IMR-90 (cell line): ENCODE results near the gene TARBP2. TPM values are rescaled to one million over a fixed set of nuclear protein-coding genes. Genes with fewer than 3 reads are reported as not detected.

Source experiments
- ATAC-seq: fragments of 200-7000 bp; cut with Tn5 transposase; 2 replicates; pipeline ENCODE4 v1.9.1; 2020; ENCODE audit warnings: low read depth, mild to moderate bottlenecking, moderate library complexity
- BruUV-seq: library from RNA; stranded (reverse); fragments of 400-500 nt; replicated peaks from 2 replicates; lab custom pipeline; 2021; lab: Mats Ljungman, UMichigan
- CTCF ChIA-PET: fragments of 300-600 bp; formaldehyde crosslinking; extraction: SDS; loops from one replicate; lab custom pipeline; 2021; ENCODE audit warnings: antibody characterized with exemption; lab: Yijun Ruan, JAX
- POLR2A ChIA-PET: fragments of 300-600 bp; sonication (Branson Sonifier 250); formaldehyde crosslinking; loops from one replicate; lab custom pipeline; 2022; ENCODE audit warnings: antibody characterized with exemption; ENCODE audit not compliant: unreplicated experiment; lab: Charles Lee
- DNase-seq: peaks from one replicate; pipeline ENCODE4 v3.0.0; 2013
- H2AFZ ChIP-seq: replicated peaks from 2 replicates; pipeline ENCODE3; 2013; ENCODE audit warnings: low read length, mild to moderate bottlenecking; ENCODE audit not compliant: poor library complexity
- H2AK5ac ChIP-seq: 2 replicates; pipeline ENCODE4 v1.6.1; 2013; ENCODE audit warnings: low read depth, low read length, inconsistent platforms
- H2AK9ac ChIP-seq: replicated peaks from 2 replicates; pipeline ENCODE3; 2013; ENCODE audit warnings: mild to moderate bottlenecking, low read depth, low read length, moderate library complexity; ENCODE audit not compliant: poor library complexity
- H2BK120ac ChIP-seq: 2 replicates; pipeline ENCODE4 v1.6.1; 2013; ENCODE audit warnings: low read depth, low read length, inconsistent platforms
- H2BK15ac ChIP-seq: 3 replicates; pipeline ENCODE4 v1.6.1; 2013; ENCODE audit warnings: low read depth, low read length, inconsistent platforms
- H2BK20ac ChIP-seq: 2 replicates; pipeline ENCODE4 v1.6.1; 2013; ENCODE audit warnings: low read depth, mild to moderate bottlenecking, inconsistent platforms, low read length, moderate library complexity
- H2BK5ac ChIP-seq: 2 replicates; pipeline ENCODE4 v1.6.1; 2013; ENCODE audit warnings: mild to moderate bottlenecking, low read depth, low read length, inconsistent platforms; ENCODE audit not compliant: poor library complexity, severe bottlenecking
- H3K14ac ChIP-seq: replicated peaks from 2 replicates; pipeline ENCODE4 v1.6.1; 2013; ENCODE audit warnings: low read depth, low read length, inconsistent platforms
- H3K18ac ChIP-seq: 2 replicates; pipeline ENCODE4 v1.6.1; 2013; ENCODE audit warnings: low read depth, low read length, control low read depth
- H3K23ac ChIP-seq: 2 replicates; pipeline ENCODE4 v1.6.1; 2013; ENCODE audit warnings: low read depth, low read length, inconsistent platforms
- H3K27ac ChIP-seq: 2 replicates; pipeline ENCODE4 v1.5.1; 2013; ENCODE audit warnings: mild to moderate bottlenecking, control low read depth, low read length; ENCODE audit not compliant: insufficient read depth
- H3K27me3 ChIP-seq: 2 replicates; pipeline ENCODE4 v1.6.1; 2013; ENCODE audit warnings: low read length; ENCODE audit not compliant: control insufficient read depth, insufficient read depth
- H3K36me3 ChIP-seq: 2 replicates; pipeline ENCODE4 v1.6.1; 2013; ENCODE audit warnings: low read length, mixed read lengths; ENCODE audit not compliant: control insufficient read depth, insufficient read depth
- H3K4ac ChIP-seq: 2 replicates; pipeline ENCODE4 v1.6.1; 2013; ENCODE audit warnings: low read depth, low read length, inconsistent platforms
- H3K4me1 ChIP-seq: 2 replicates; pipeline ENCODE4 v1.6.1; 2013; ENCODE audit warnings: low read length, mixed read lengths; ENCODE audit not compliant: control insufficient read depth, insufficient read depth
- H3K4me2 ChIP-seq: 2 replicates; pipeline ENCODE4 v1.6.1; 2013; ENCODE audit warnings: low read depth, mild to moderate bottlenecking, control low read depth, low read length, moderate library complexity
- H3K4me3 ChIP-seq: 2 replicates; pipeline ENCODE4 v1.5.1; 2013; ENCODE audit warnings: low read depth, mild to moderate bottlenecking, control low read depth, low read length, moderate library complexity; ENCODE audit not compliant: insufficient read depth
- H3K56ac ChIP-seq: 2 replicates; pipeline ENCODE4 v1.6.1; 2013; ENCODE audit warnings: low read length, inconsistent platforms; ENCODE audit not compliant: insufficient read depth; ENCODE audit errors: extremely low read depth
- H3K79me1 ChIP-seq, 2 experiments: 2 replicates each; pipeline ENCODE4 v1.6.1; 2013; ENCODE audit warnings: low read length in 2 of 2, inconsistent platforms in 1 of 2, low read depth in 1 of 2
- H3K9ac ChIP-seq: 2 replicates; pipeline ENCODE4 v1.6.1; 2013; ENCODE audit warnings: low read depth, low read length, control low read depth
- H3K9me1 ChIP-seq: 2 replicates; pipeline ENCODE4 v1.6.1; 2013; ENCODE audit warnings: low read length, inconsistent platforms; ENCODE audit not compliant: insufficient read depth
- H3K9me3 ChIP-seq: 2 replicates; pipeline ENCODE4 v1.6.1; 2013; ENCODE audit warnings: low read length; ENCODE audit not compliant: control insufficient read depth, insufficient read depth
- H4K20me1 ChIP-seq: 2 replicates; pipeline ENCODE4 v1.6.1; 2013; ENCODE audit warnings: low read length, inconsistent platforms; ENCODE audit not compliant: insufficient read depth
- H4K5ac ChIP-seq: 2 replicates; pipeline ENCODE4 v1.6.1; 2013; ENCODE audit warnings: mild to moderate bottlenecking, low read depth, low read length, control low read depth
- H4K8ac ChIP-seq, 2 experiments: 2 replicates each; pipeline ENCODE4 v1.6.1; 2013; ENCODE audit warnings: low read depth in 2 of 2, low read length in 2 of 2, control low read depth in 1 of 2, inconsistent platforms in 1 of 2
- H4K91ac ChIP-seq: 2 replicates; pipeline ENCODE4 v1.6.1; 2013; ENCODE audit warnings: low read depth, low read length, inconsistent platforms; ENCODE audit not compliant: insufficient read depth
- BHLHE40 ChIP-seq: fragments of 150-350 bp; IDR thresholded peaks from 2 replicates; pipeline ENCODE4 v1.6.1; 2016; ENCODE audit warnings: mild to moderate bottlenecking, low read depth, low read length
- CEBPB ChIP-seq: IDR thresholded peaks from 2 replicates; pipeline ENCODE4 v1.6.1; 2012; ENCODE audit warnings: low read depth, low read length, improper control_type of control experiment
- ELK1 ChIP-seq: fragments of 150-350 bp; IDR thresholded peaks from 2 replicates; pipeline ENCODE4 v1.6.1; 2016; ENCODE audit warnings: low read depth, mild to moderate bottlenecking, low read length, moderate library complexity, borderline replicate concordance
- MAFK ChIP-seq: IDR thresholded peaks from 2 replicates; pipeline ENCODE4 v1.6.1; 2012; ENCODE audit warnings: low read depth, low read length, improper control_type of control experiment
- MAZ ChIP-seq: IDR thresholded peaks from 2 replicates; pipeline ENCODE4 v1.6.1; 2012; ENCODE audit warnings: low read depth, mild to moderate bottlenecking, low read length, improper control_type of control experiment, moderate library complexity, borderline replicate concordance
- NFE2L2 ChIP-seq: fragments of 150-350 bp; IDR thresholded peaks from 2 replicates; pipeline ENCODE4 v1.6.1; 2016; ENCODE audit warnings: low read depth, mild to moderate bottlenecking, low read length
- POLR2A ChIP-seq: IDR thresholded peaks from 2 replicates; pipeline ENCODE4 v1.6.1; 2012; ENCODE audit warnings: mild to moderate bottlenecking, low read depth, low read length
- SMC3 ChIP-seq: fragments of 150-350 bp; IDR thresholded peaks from 2 replicates; pipeline ENCODE4 v1.6.1; 2016; ENCODE audit warnings: low read depth, mild to moderate bottlenecking, antibody characterized with exemption, low read length, moderate library complexity
- USF2 ChIP-seq: fragments of 150-350 bp; IDR thresholded peaks from 2 replicates; pipeline ENCODE4 v1.6.1; 2017; ENCODE audit warnings: mild to moderate bottlenecking, antibody characterized with exemption, low read length, low read depth
- WGBS, 2 experiments: methylation state at CpG; one replicate each; pipeline versions ENCODE4 v1.1.5 to v1.1.7; 2013; ENCODE audit warnings: missing lambda C conversion rate in 2 of 2; ENCODE audit not compliant: insufficient read length in 1 of 2; ENCODE audit errors: extremely low coverage in 2 of 2; 5-methylcytosine and 5-hydroxymethylcytosine counted together
- dilution Hi-C: fragments of 300-500 bp; cut with HindIII; formaldehyde crosslinking; loops from one replicate; pipeline ENCODE4 v1.14.3; 2018; ENCODE audit warnings: low sequenced_read_pairs; ENCODE audit not compliant: unreplicated experiment
- in situ Hi-C: fragments of 300-500 bp; cut with MboI; formaldehyde crosslinking; loops from 3 replicates; pipeline ENCODE4 v1.14.3; 2019; ENCODE audit warnings: low sequenced_read_pairs, inconsistent platforms, mixed read lengths
- intact Hi-C: fragments of 100-400 bp; cut with micrococcal nuclease; formaldehyde crosslinking; loops from 2 replicates; pipeline ENCODE4 v1.10.0; 2022
- polyA plus RNA-seq, 3 experiments: library from polyadenylated mRNA; depleted of rRNA; stranded (reverse); fragments of >200 nt; gene quantifications; 2 replicates each; pipeline ENCODE4 v1.2.3, GENCODE V29; 2012; ENCODE audit warnings: low replicate concordance in 1 of 3
- total RNA-seq: library from RNA; depleted of rRNA; stranded (reverse); fragments of >200 nt; gene quantifications from 2 replicates; pipeline ENCODE4 v1.2.3, GENCODE V29; 2012

Gene TARBP2
- total and polyA plus RNA-seq, 2 of the 4 experiments (the other 2 are of a cell fraction), result 27.4 to 46.1 TPM

- ATAC-seq (no peak), DNase-seq (no peak)
- peaks cover 19% of the 10 kb centered on the region; the same call in 1 of the 2 replicates for H3K9me1 ChIP-seq
- H2BK15ac ChIP-seq, result no peak overlapping the region
- peaks cover 31 to 83% of the 10 kb centered on the region in 2 experiments for H3K79me1 ChIP-seq
- TF ChIP-seq MAZ (no peak), BHLHE40 (no peak), ELK1 (no peak), POLR2A (no peak), SMC3 (no peak), USF2 (no peak), NFE2L2 (no peak), CEBPB (no peak), MAFK (no peak)
- no peak overlapping the region for H2BK5ac ChIP-seq
- H3K4me3 ChIP-seq, result no peak overlapping the region
- H2AK5ac ChIP-seq, result no peak overlapping the region
- CTCF ChIA-PET, result no interaction called here
- H3K27ac ChIP-seq, result no peak overlapping the region
- H2AFZ ChIP-seq, result no peak overlapping the region
- H3K18ac ChIP-seq, result no peak overlapping the region
- no peak overlapping the region for H2BK20ac ChIP-seq
- H4K5ac ChIP-seq, result no peak overlapping the region
- peaks cover 3% of the 10 kb centered on the region for H3K4me1 ChIP-seq
- H3K14ac ChIP-seq, result no peak overlapping the region
- WGBS, 2 experiments, result no CpG with 5 or more reads among the region's 10 CpGs
- H3K4me2 ChIP-seq, result no peak overlapping the region
- H4K20me1 ChIP-seq, result peaks cover 69% of the 10 kb centered on the region
- POLR2A ChIA-PET, result no interaction called here
- intact Hi-C loops, result no loop called here
- H4K91ac ChIP-seq, result no peak overlapping the region
- no peak overlapping the region for H3K23ac ChIP-seq
- H3K4ac ChIP-seq, result no peak overlapping the region
- BruUV-seq, result no TSS peak
- H2AK9ac ChIP-seq, result peak overlapping the region; percentile 55
- no peak overlapping the region for H4K8ac ChIP-seq
- in situ Hi-C loops, result no loop called here
- no peak overlapping the region for H3K56ac ChIP-seq
- H3K36me3 ChIP-seq, result peaks cover 61% of the 10 kb centered on the region
- dilution Hi-C loops, result no loop called here
- no peaks in the 10 kb centered on the region for H3K9me3 ChIP-seq
- no peak overlapping the region for H3K9ac ChIP-seq
- no peaks in the 10 kb centered on the region for H3K27me3 ChIP-seq
- no peak overlapping the region for H2BK120ac ChIP-seq
Observed at GRCh38 chr12:53485955-53486735, 14.9 kb upstream of the TARBP2 start.
